H9 (cell line): ENCODE measurements around the gene ADAMTS6. TPM values are rescaled to one million over a fixed set of nuclear protein-coding genes. Genes with fewer than 3 reads are reported as not detected.

Experiments
- DNase-seq: peaks from one replicate; pipeline ENCODE4 v3.0.0-alpha.2; 2017
- H2AFZ ChIP-seq: one replicate; pipeline ENCODE4 v1.6.1; 2013; ENCODE audit warnings: mild to moderate bottlenecking, low read length, control low read depth, moderate library complexity
- H2AK5ac ChIP-seq: 2 replicates; pipeline ENCODE4 v1.6.1; 2013; ENCODE audit warnings: low read length, control low read depth, mixed read lengths; ENCODE audit not compliant: insufficient read length
- H2BK120ac ChIP-seq: one replicate; pipeline ENCODE4 v1.6.1; 2013; ENCODE audit warnings: low read depth, mild to moderate bottlenecking, low read length, control low read depth, inconsistent platforms; ENCODE audit not compliant: poor library complexity, severe bottlenecking
- H2BK12ac ChIP-seq: 2 replicates; pipeline ENCODE4 v1.6.1; 2013; ENCODE audit warnings: low read length, control low read depth, mixed read lengths, low read depth; ENCODE audit not compliant: insufficient read length
- H2BK15ac ChIP-seq: 2 replicates; pipeline ENCODE4 v1.6.1; 2013; ENCODE audit warnings: low read depth, low read length, control low read depth
- H2BK20ac ChIP-seq: one replicate; pipeline ENCODE4 v1.6.1; 2013; ENCODE audit warnings: low read depth, mild to moderate bottlenecking, low read length, control low read depth, inconsistent platforms; ENCODE audit not compliant: poor library complexity, severe bottlenecking
- H2BK5ac ChIP-seq: 2 replicates; pipeline ENCODE4 v1.6.1; 2013; ENCODE audit warnings: low read length, control low read depth, mixed read lengths; ENCODE audit not compliant: insufficient read length
- H3K14ac ChIP-seq: 2 replicates; pipeline ENCODE4 v1.6.1; 2013; ENCODE audit warnings: low read length, control low read depth; ENCODE audit not compliant: insufficient read depth
- H3K18ac ChIP-seq: 2 replicates; pipeline ENCODE4 v1.6.1; 2013; ENCODE audit warnings: low read depth, mild to moderate bottlenecking, mixed read lengths, low read length, control low read depth; ENCODE audit not compliant: insufficient read length
- H3K23ac ChIP-seq: 2 replicates; pipeline ENCODE4 v1.6.1; 2013; ENCODE audit warnings: low read length, control low read depth, mixed read lengths, low read depth; ENCODE audit not compliant: insufficient read length
- H3K23me2 ChIP-seq: 2 replicates; pipeline ENCODE4 v1.6.1; 2013; ENCODE audit warnings: low read depth, mild to moderate bottlenecking, mixed read lengths, low read length, control low read depth; ENCODE audit not compliant: insufficient read length, poor library complexity, severe bottlenecking
- H3K27ac ChIP-seq: 2 replicates; pipeline ENCODE4 v1.5.1; 2013; ENCODE audit warnings: low read length, control low read depth, mixed read lengths, low read depth; ENCODE audit not compliant: insufficient read length
- H3K27me3 ChIP-seq: 2 replicates; pipeline ENCODE4 v1.6.1; 2013; ENCODE audit warnings: low read length, control low read depth, inconsistent platforms; ENCODE audit not compliant: insufficient read depth
- H3K4ac ChIP-seq: 2 replicates; pipeline ENCODE4 v1.6.1; 2013; ENCODE audit warnings: low read depth, mild to moderate bottlenecking, control low read depth, inconsistent platforms, low read length, moderate library complexity
- H3K4me1 ChIP-seq: 2 replicates; pipeline ENCODE4 v1.6.1; 2013; ENCODE audit warnings: low read length, control low read depth, inconsistent platforms; ENCODE audit not compliant: insufficient read depth
- H3K4me2 ChIP-seq: 2 replicates; pipeline ENCODE4 v1.6.1; 2013; ENCODE audit warnings: low read length, control low read depth, mixed read lengths; ENCODE audit not compliant: insufficient read length, insufficient read depth
- H3K56ac ChIP-seq: 2 replicates; pipeline ENCODE4 v1.6.1; 2013; ENCODE audit warnings: low read depth, mild to moderate bottlenecking, mixed read lengths, low read length, control low read depth; ENCODE audit not compliant: insufficient read length
- H3K79me1 ChIP-seq: 2 replicates; pipeline ENCODE4 v1.6.1; 2013; ENCODE audit warnings: low read depth, mild to moderate bottlenecking, moderate library complexity, low read length, control low read depth, inconsistent platforms; ENCODE audit not compliant: insufficient read depth, poor library complexity, severe bottlenecking
- H3K79me2 ChIP-seq: 2 replicates; pipeline ENCODE4 v1.6.1; 2013; ENCODE audit warnings: low read length, control low read depth, inconsistent platforms; ENCODE audit not compliant: insufficient read depth
- H3K9ac ChIP-seq: 2 replicates; pipeline ENCODE4 v1.6.1; 2013; ENCODE audit warnings: low read length, control low read depth, mixed read lengths; ENCODE audit not compliant: insufficient read length; ENCODE audit errors: extremely low read depth
- H3K9me3 ChIP-seq: one replicate; pipeline ENCODE4 v1.6.1; 2013; ENCODE audit warnings: low read depth, low read length, inconsistent platforms; ENCODE audit not compliant: control insufficient read depth
- H3T11ph ChIP-seq: one replicate; pipeline ENCODE4 v1.6.1; 2013; ENCODE audit warnings: mild to moderate bottlenecking, low read length, control low read depth, inconsistent platforms
- H4K20me1 ChIP-seq: one replicate; pipeline ENCODE4 v1.6.1; 2013; ENCODE audit not compliant: control insufficient read depth, insufficient read length, insufficient read depth
- H4K5ac ChIP-seq: 2 replicates; pipeline ENCODE4 v1.6.1; 2013; ENCODE audit warnings: low read depth, mild to moderate bottlenecking, mixed read lengths, low read length, control low read depth; ENCODE audit not compliant: insufficient read length
- H4K8ac ChIP-seq: replicated peaks from 2 replicates; pipeline ENCODE4 v1.6.1; 2013; ENCODE audit warnings: low read length, control low read depth, mixed read lengths, low read depth; ENCODE audit not compliant: insufficient read length
- H4K91ac ChIP-seq: 2 replicates; pipeline ENCODE4 v1.6.1; 2013; ENCODE audit warnings: low read depth, mild to moderate bottlenecking, moderate library complexity, mixed read lengths, low read length, control low read depth; ENCODE audit not compliant: insufficient read length
- H3K27ac Mint-ChIP-seq, 3 experiments: 2 replicates in 2 of 3; 3 replicates in 1 of 3; pipeline ENCODE4 v1.8.0; 2020 to 2021; ENCODE audit warnings: mixed read lengths in 3 of 3, mild to moderate bottlenecking in 1 of 3, moderate library complexity in 1 of 3
- H3K27me3 Mint-ChIP-seq: 2 replicates; pipeline ENCODE4 v1.8.0; 2021; ENCODE audit warnings: low read depth, mild to moderate bottlenecking, moderate library complexity, mixed read lengths
- H3K36me3 Mint-ChIP-seq, 3 experiments: 2 replicates in 2 of 3; 3 replicates in 1 of 3; pipeline ENCODE4 v1.8.0; 2020 to 2021; ENCODE audit warnings: low read depth in 3 of 3, mixed read lengths in 3 of 3; ENCODE audit not compliant: insufficient read depth in 1 of 3
- H3K4me1 Mint-ChIP-seq, 2 experiments: 2 replicates each; pipeline ENCODE4 v1.8.0; 2020; ENCODE audit warnings: mixed read lengths in 2 of 2
- H3K4me3 Mint-ChIP-seq, 2 experiments: 2 replicates in 1 of 2; 3 replicates in 1 of 2; pipeline ENCODE4 v1.8.0; 2020 to 2021; ENCODE audit warnings: mild to moderate bottlenecking in 2 of 2, mixed read lengths in 2 of 2, moderate library complexity in 1 of 2
- H3K9me3 Mint-ChIP-seq, 2 experiments: 2 replicates in 1 of 2; 3 replicates in 1 of 2; pipeline ENCODE4 v1.8.0; 2020; ENCODE audit warnings: mild to moderate bottlenecking in 2 of 2, mixed read lengths in 2 of 2, moderate library complexity in 1 of 2
- CTCF ChIP-seq: fragments of 200-600 bp; sonication (generic); conservative IDR thresholded peaks from 3 replicates; pipeline ENCODE4 v1.8.0; 2021; ENCODE audit warnings: antibody characterized with exemption, mild to moderate bottlenecking
- WGBS: extraction: QIAGEN DNeasy Blood & Tissue Kit; methylation state at CpG from one replicate; pipeline ENCODE4 v1.1.7; 2013; ENCODE audit warnings: missing lambda C conversion rate, low lambda C conversion rate, mixed read lengths; ENCODE audit not compliant: insufficient read length; ENCODE audit errors: extremely low coverage; 5-methylcytosine and 5-hydroxymethylcytosine counted together
- total RNA-seq: library from RNA; stranded (reverse); gene quantifications from 2 replicates; pipeline ENCODE4 v1.2.1, GENCODE V29; 2021

Gene ADAMTS6
- total RNA-seq, 1 experiment from 2014 or later, result 0.33 TPM

- Histone ChIP-seq H2BK20ac (no peak overlapping the region), H3K9ac (no peak overlapping the region), H3T11ph (no peak overlapping the region), H3K4me1 (no peaks in the 10 kb centered on the region), H4K8ac (no peak overlapping the region), H4K91ac (no peak overlapping the region), H3K14ac (no peak overlapping the region), H3K27me3 (no peaks in the 10 kb centered on the region), H3K23ac (no peak overlapping the region), H2BK15ac (no peak overlapping the region), H2AK5ac (no peak overlapping the region), H3K79me2 (no peaks in the 10 kb centered on the region), H2BK5ac (no peak overlapping the region), H4K20me1 (no peaks in the 10 kb centered on the region), H3K4me2 (no peak overlapping the region), H3K56ac (no peak overlapping the region), H2BK120ac (no peak overlapping the region), H3K18ac (no peak overlapping the region), H3K4ac (no peak overlapping the region), H3K27ac (no peak overlapping the region), H2BK12ac (no peak overlapping the region), H3K9me3 (no peaks in the 10 kb centered on the region), H2AFZ (no peak overlapping the region), H3K79me1 (no peaks in the 10 kb centered on the region), H4K5ac (no peak overlapping the region), H3K23me2 (no peaks in the 10 kb centered on the region)
- TF ChIP-seq CTCF, result no peak
- no peaks in the 10 kb centered on the region for H3K9me3 Mint-ChIP-seq
- peaks cover 10 to 16% of the 10 kb centered on the region in 2 experiments for H3K4me1 Mint-ChIP-seq
- DNase-seq, result no peak
- H3K36me3 Mint-ChIP-seq, result no peaks in the 10 kb centered on the region
- no peak overlapping the region for H3K4me3 Mint-ChIP-seq
- WGBS, result no CpG with 5 or more reads among the region's 1 CpG
- no peaks in the 10 kb centered on the region for H3K27me3 Mint-ChIP-seq
- H3K27ac Mint-ChIP-seq, result no peak overlapping the region
These were observed 149.1 kb downstream of the ADAMTS6 start for GRCh38 chr5:65332591-65332990.
